Measurements from ENCODE around the gene FAM204A. TPM values are rescaled to one million over a fixed set of nuclear protein-coding genes. Genes with fewer than 3 reads are reported as not detected.

FAM204A gene
- total RNA-seq, 2 experiments from 2014 or later, result 63.5 to 64.8 TPM

- ChIA-PET CTCF (interaction anchor here (0.6 to 0.7 kb wide), 2 partner anchors 705 to 954 kb away, joined by 3 to 4 read pairs; no protein-coding TSS in a partner anchor), POLR2A (no interaction called here)
- Mint-ChIP-seq H3K4me3 (no peak overlapping the region), H3K27me3 (peaks cover 23% of the 10 kb centered on the region), H3K36me3 (no peaks in the 10 kb centered on the region), H3K4me1 (ENCODE audit: low read depth) (no peaks in the 10 kb centered on the region), H3K9me3 (peaks cover under 1% of the 10 kb centered on the region), H3K27ac (no peak overlapping the region)
- DNase-seq, result no peak
- intact Hi-C loops (cut with micrococcal nuclease), result no loop called here
Observed at GRCh38 chr10:118272149-118272721, 69.9 kb downstream of the FAM204A start.

- intact Hi-C loops (cut with micrococcal nuclease), result no loop called here
- H3K4me3 Mint-ChIP-seq, result no peak overlapping the region
- H3K27ac Mint-ChIP-seq, result no peak overlapping the region
- no peak for DNase-seq
- peaks cover 26% of the 10 kb centered on the region for H3K27me3 Mint-ChIP-seq
- H3K4me1 Mint-ChIP-seq (ENCODE audit: low read depth), result no peaks in the 10 kb centered on the region
- H3K36me3 Mint-ChIP-seq, result no peaks in the 10 kb centered on the region
- ChIA-PET POLR2A (no interaction called here), CTCF (interaction anchor here (0.6 kb wide), 1 partner anchor 18 kb away, joined by 3 read pairs; no protein-coding TSS in a partner anchor)
- H3K9me3 Mint-ChIP-seq, result no peaks in the 10 kb centered on the region
Observed at GRCh38 chr10:118271671-118272070, 70.5 kb downstream of the FAM204A start.

- Mint-ChIP-seq H3K4me1 (ENCODE audit: low read depth) (no peaks in the 10 kb centered on the region), H3K36me3 (no peaks in the 10 kb centered on the region), H3K27me3 (peaks cover 38% of the 10 kb centered on the region), H3K27ac (no peak overlapping the region), H3K9me3 (no peaks in the 10 kb centered on the region), H3K4me3 (no peak overlapping the region)
- ChIA-PET POLR2A (no interaction called here), CTCF (interaction anchor here (1.2 to 1.7 kb wide), 3 partner anchors 25 to 770 kb away, joined by 3 to 5 read pairs (median 3); no protein-coding TSS in a partner anchor)
- intact Hi-C loops (cut with micrococcal nuclease), result no loop called here
- DNase-seq, result no peak
Observed at GRCh38 chr10:118266098-118266748, 75.9 kb downstream of the FAM204A start.

- no peak overlapping the region for H3K4me3 Mint-ChIP-seq
- ChIA-PET POLR2A (no interaction called here), CTCF (interaction anchor here (1.2 to 1.7 kb wide), 3 partner anchors 24 to 769 kb away, joined by 3 to 5 read pairs (median 3); no protein-coding TSS in a partner anchor)
- intact Hi-C loops (cut with micrococcal nuclease), result no loop called here
- DNase-seq, result no peak
- H3K4me1 Mint-ChIP-seq (ENCODE audit: low read depth), result no peaks in the 10 kb centered on the region
- H3K27ac Mint-ChIP-seq, result no peak overlapping the region
- no peaks in the 10 kb centered on the region for H3K36me3 Mint-ChIP-seq
- no peaks in the 10 kb centered on the region for H3K9me3 Mint-ChIP-seq
- peaks cover 40% of the 10 kb centered on the region for H3K27me3 Mint-ChIP-seq
Observed at GRCh38 chr10:118264838-118265470, 77.2 kb downstream of the FAM204A start.

- no peaks in the 10 kb centered on the region for H3K36me3 Mint-ChIP-seq
- CTCF ChIA-PET, result interaction anchor here (1.7 kb wide), 1 partner anchor 768 kb away, joined by 5 read pairs; no protein-coding TSS in a partner anchor
- H3K27me3 Mint-ChIP-seq, result peaks cover 40% of the 10 kb centered on the region
- no peak overlapping the region for H3K27ac Mint-ChIP-seq
- no peak overlapping the region for H3K4me3 Mint-ChIP-seq
- H3K9me3 Mint-ChIP-seq, result no peaks in the 10 kb centered on the region
- no peaks in the 10 kb centered on the region for H3K4me1 Mint-ChIP-seq (ENCODE audit: low read depth)
- intact Hi-C loops (cut with micrococcal nuclease), result no loop called here
- DNase-seq, result no peak
- POLR2A ChIA-PET, result no interaction called here
Observed at GRCh38 chr10:118264252-118264651, 77.9 kb downstream of the FAM204A start.

GRCh38 chr10:118262538-118262937, 79.6 kb downstream of the FAM204A start:
- intact Hi-C loops (cut with micrococcal nuclease), result no loop called here
- H3K4me1 Mint-ChIP-seq (ENCODE audit: low read depth), result no peaks in the 10 kb centered on the region
- H3K27me3 Mint-ChIP-seq, result peaks cover 37% of the 10 kb centered on the region
- no peak overlapping the region for H3K4me3 Mint-ChIP-seq
- no peak for DNase-seq
- ChIA-PET POLR2A (no interaction called here), CTCF (no interaction called here)
- no peak overlapping the region for H3K27ac Mint-ChIP-seq
- no peaks in the 10 kb centered on the region for H3K36me3 Mint-ChIP-seq
- no peaks in the 10 kb centered on the region for H3K9me3 Mint-ChIP-seq

- CTCF ChIA-PET, result interaction anchor here (0.6 to 2.0 kb wide), 6 partner anchors 8 to 763 kb away, joined by 3 to 10 read pairs (median 4); no protein-coding TSS in a partner anchor
- Mint-ChIP-seq H3K4me1 (ENCODE audit: low read depth) (no peaks in the 10 kb centered on the region), H3K36me3 (no peaks in the 10 kb centered on the region), H3K4me3 (no peak overlapping the region), H3K27me3 (peaks cover 35% of the 10 kb centered on the region), H3K9me3 (no peaks in the 10 kb centered on the region), H3K27ac (no peak overlapping the region)
- POLR2A ChIA-PET, result no interaction called here
- intact Hi-C loops (cut with micrococcal nuclease), result no loop called here
- peak; percentile 57 for DNase-seq
Observed at GRCh38 chr10:118259288-118259906, 82.7 kb downstream of the FAM204A start.

GRCh38 chr10:118258285-118258684, 83.8 kb downstream of the FAM204A start:
- Mint-ChIP-seq H3K27me3 (peaks cover 30% of the 10 kb centered on the region), H3K4me3 (no peak overlapping the region), H3K9me3 (no peaks in the 10 kb centered on the region), H3K27ac (no peak overlapping the region), H3K4me1 (ENCODE audit: low read depth) (no peaks in the 10 kb centered on the region), H3K36me3 (no peaks in the 10 kb centered on the region)
- CTCF ChIA-PET, result interaction anchor here (1.2 to 2.0 kb wide), 4 partner anchors 9 to 762 kb away, joined by 3 to 5 read pairs (median 4); no protein-coding TSS in a partner anchor
- no peak for DNase-seq
- POLR2A ChIA-PET, result no interaction called here
- intact Hi-C loops (cut with micrococcal nuclease), result no loop called here

- H3K27ac Mint-ChIP-seq, result no peak overlapping the region
- H3K36me3 Mint-ChIP-seq, result no peaks in the 10 kb centered on the region
- H3K4me1 Mint-ChIP-seq (ENCODE audit: low read depth), result no peaks in the 10 kb centered on the region
- DNase-seq, result no peak
- intact Hi-C loops (cut with micrococcal nuclease), result no loop called here
- ChIA-PET CTCF (interaction anchor here (0.8 to 1.4 kb wide), 4 partner anchors 8 to 814 kb away, joined by 3 to 4 read pairs (median 3); no protein-coding TSS in a partner anchor), POLR2A (no interaction called here)
- H3K4me3 Mint-ChIP-seq, result no peak overlapping the region
- no peaks in the 10 kb centered on the region for H3K9me3 Mint-ChIP-seq
- H3K27me3 Mint-ChIP-seq, result peaks cover 28% of the 10 kb centered on the region
Observed at GRCh38 chr10:118256825-118257570, 85.1 kb downstream of the FAM204A start.

GRCh38 chr10:118256209-118256608, 85.9 kb downstream of the FAM204A start:
- Mint-ChIP-seq H3K36me3 (no peaks in the 10 kb centered on the region), H3K9me3 (no peaks in the 10 kb centered on the region), H3K27me3 (peaks cover 27% of the 10 kb centered on the region), H3K27ac (no peak overlapping the region), H3K4me1 (ENCODE audit: low read depth) (no peaks in the 10 kb centered on the region), H3K4me3 (no peak overlapping the region)
- ChIA-PET POLR2A (no interaction called here), CTCF (interaction anchor here (1.1 kb wide), 1 partner anchor 14 kb away, joined by 3 read pairs; no protein-coding TSS in a partner anchor)
- intact Hi-C loops (cut with micrococcal nuclease), result no loop called here
- no peak for DNase-seq

- Mint-ChIP-seq H3K36me3 (no peaks in the 10 kb centered on the region), H3K9me3 (no peaks in the 10 kb centered on the region), H3K4me1 (ENCODE audit: low read depth) (no peaks in the 10 kb centered on the region), H3K4me3 (no peak overlapping the region), H3K27ac (no peak overlapping the region), H3K27me3 (peaks cover 33% of the 10 kb centered on the region)
- intact Hi-C loops (cut with micrococcal nuclease), result no loop called here
- POLR2A ChIA-PET, result interaction anchor here (0.5 kb wide), 1 partner anchor 55 kb away, joined by 3 read pairs; no protein-coding TSS in a partner anchor
- CTCF ChIA-PET, result no interaction called here
- DNase-seq, result no peak
Observed at GRCh38 chr10:118255355-118255754, 86.8 kb downstream of the FAM204A start.

Measured in activated CD4-positive, alpha-beta memory T cell treated with anti-CD3 and anti-CD28 coated beads for 36 hours (primary cell).